Osteoblast (primary cell): ENCODE measurements around the gene EPS8. TPM values are rescaled to one million over a fixed set of nuclear protein-coding genes. Genes with fewer than 3 reads are reported as not detected.

Experiments used
- DNase-seq: peaks from one replicate; pipeline ENCODE4 v3.0.0; 2011; ENCODE audit warnings: low spot score, mixed read lengths; ENCODE audit not compliant: insufficient read length; ENCODE audit errors: missing footprints
- H2AFZ ChIP-seq: 2 replicates; pipeline ENCODE4 v1.6.0; 2011; ENCODE audit warnings: mild to moderate bottlenecking, low read length
- H3K27ac ChIP-seq: 2 replicates; pipeline ENCODE4 v1.5.1; 2011; ENCODE audit warnings: mild to moderate bottlenecking, low read depth, low read length, moderate library complexity
- H3K27me3 ChIP-seq: 2 replicates; pipeline ENCODE4 v1.6.0; 2012; ENCODE audit warnings: mild to moderate bottlenecking, control low read depth, inconsistent platforms, low read length, moderate library complexity; ENCODE audit not compliant: insufficient read depth
- H3K36me3 ChIP-seq: 2 replicates; pipeline ENCODE4 v1.5.1; 2011; ENCODE audit warnings: mild to moderate bottlenecking, low read length, control low read depth, moderate library complexity; ENCODE audit not compliant: insufficient read depth
- H3K4me1 ChIP-seq: 2 replicates; pipeline ENCODE4 v1.5.1; 2011; ENCODE audit warnings: mild to moderate bottlenecking, low read length, control low read depth, moderate library complexity; ENCODE audit not compliant: insufficient read depth
- H3K4me2 ChIP-seq: 2 replicates; pipeline ENCODE4 v1.6.0; 2011; ENCODE audit warnings: mild to moderate bottlenecking, low read length; ENCODE audit not compliant: insufficient read depth
- H3K4me3 ChIP-seq: fragments of 200-600 bp; sonication (generic); 3 replicates; pipeline ENCODE4 v1.5.1; 2012; ENCODE audit warnings: mild to moderate bottlenecking, low read length, inconsistent platforms; ENCODE audit not compliant: insufficient read depth
- H3K79me2 ChIP-seq: 2 replicates; pipeline ENCODE4 v1.6.0; 2012; ENCODE audit warnings: mild to moderate bottlenecking, low read length, control low read depth, inconsistent platforms; ENCODE audit not compliant: insufficient read depth
- H3K9me3 ChIP-seq: 2 replicates; pipeline ENCODE4 v1.5.1; 2011; ENCODE audit warnings: low read depth, low read length, control low read depth
- H4K20me1 ChIP-seq: 2 replicates; pipeline ENCODE4 v1.6.0; 2012; ENCODE audit warnings: mild to moderate bottlenecking, low read length, control low read depth; ENCODE audit not compliant: insufficient read depth
- CTCF ChIP-seq: IDR thresholded peaks from 2 replicates; pipeline ENCODE4 v1.5.1; 2011; ENCODE audit warnings: mild to moderate bottlenecking, low read depth, low read length, moderate library complexity; ENCODE audit errors: extremely low read depth
- total RNA-seq: library from RNA; depleted of rRNA; stranded (reverse); fragments of >200 nt; gene quantifications from 2 replicates; pipeline ENCODE4 v1.2.3, GENCODE V29; 2012

Gene EPS8
- total RNA-seq, 1 donor, result 160 TPM

GRCh38 chr12:15648558-15648957, 140.6 kb downstream of the EPS8 start:
- Histone ChIP-seq H3K27ac (peak overlapping the region; percentile 65), H3K79me2 (peaks cover 21% of the 10 kb centered on the region), H2AFZ (no peak overlapping the region), H4K20me1 (no peaks in the 10 kb centered on the region), H3K4me1 (peaks cover 38% of the 10 kb centered on the region), H3K9me3 (no peaks in the 10 kb centered on the region), H3K4me3 (no peak overlapping the region), H3K4me2 (no peak overlapping the region), H3K36me3 (peaks cover 49% of the 10 kb centered on the region), H3K27me3 (no peaks in the 10 kb centered on the region)
- TF ChIP-seq CTCF, result no peak
- peak; percentile 4 for DNase-seq

GRCh38 chr12:15646581-15646980, 142.6 kb downstream of the EPS8 start:
- Histone ChIP-seq H4K20me1 (no peaks in the 10 kb centered on the region), H2AFZ (no peak overlapping the region), H3K36me3 (peaks cover 55% of the 10 kb centered on the region), H3K27ac (peak overlapping the region; percentile 84), H3K4me3 (no peak overlapping the region), H3K9me3 (no peaks in the 10 kb centered on the region), H3K4me2 (no peak overlapping the region), H3K27me3 (no peaks in the 10 kb centered on the region), H3K4me1 (peaks cover 38% of the 10 kb centered on the region), H3K79me2 (peaks cover 16% of the 10 kb centered on the region)
- TF ChIP-seq CTCF, result no peak
- no peak for DNase-seq

GRCh38 chr12:15644700-15645099, 144.5 kb downstream of the EPS8 start:
- Histone ChIP-seq H3K9me3 (no peaks in the 10 kb centered on the region), H3K27me3 (no peaks in the 10 kb centered on the region), H2AFZ (no peak overlapping the region), H3K4me3 (no peak overlapping the region), H3K36me3 (peaks cover 67% of the 10 kb centered on the region), H4K20me1 (no peaks in the 10 kb centered on the region), H3K79me2 (peaks cover 12% of the 10 kb centered on the region), H3K4me1 (peaks cover 34% of the 10 kb centered on the region), H3K4me2 (no peak overlapping the region), H3K27ac (peak overlapping the region; percentile 84)
- TF ChIP-seq CTCF, result no peak
- DNase-seq, result peak; percentile 29

- H3K27me3 ChIP-seq, result no peaks in the 10 kb centered on the region
- peaks cover 62% of the 10 kb centered on the region for H3K4me1 ChIP-seq
- no peak for TF ChIP-seq CTCF
- no peaks in the 10 kb centered on the region for H3K9me3 ChIP-seq
- H3K36me3 ChIP-seq, result peaks cover 40% of the 10 kb centered on the region
- peak overlapping the region; percentile 75 for H3K4me2 ChIP-seq
- peak overlapping the region; percentile 100 for H3K27ac ChIP-seq
- no peak overlapping the region for H3K4me3 ChIP-seq
- no peaks in the 10 kb centered on the region for H4K20me1 ChIP-seq
- H2AFZ ChIP-seq, result no peak overlapping the region
- no peak for DNase-seq
- peaks cover 18% of the 10 kb centered on the region for H3K79me2 ChIP-seq
Measured at GRCh38 chr12:15638231-15638630, 151.0 kb downstream of the EPS8 start.
